ENCODE results near the gene MAP4K4.

MAP4K4 gene

DNA sequence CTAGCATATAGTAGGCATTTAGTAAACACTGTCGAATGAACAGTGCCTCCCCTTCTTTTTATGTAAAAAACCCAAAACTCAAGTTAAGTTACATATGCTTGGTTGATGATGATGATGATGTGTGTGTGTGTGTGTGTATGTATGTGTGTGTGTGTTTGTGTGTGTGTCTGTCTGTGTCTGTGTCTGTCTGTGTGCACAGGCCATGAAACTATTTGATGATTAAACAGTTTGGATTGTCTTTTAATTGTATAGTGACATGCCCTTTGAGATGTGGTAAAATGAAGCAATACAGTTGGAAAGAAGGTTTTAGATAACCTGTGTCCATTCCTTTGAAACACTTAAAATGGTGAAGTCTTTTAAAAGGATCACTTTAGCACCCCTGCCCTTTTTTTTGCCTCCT is 105.6 kb downstream of the MAP4K4 start:
- no peak for DNase-seq (ENCODE audit: extremely low read depth, insufficient read length)
- no peaks in the 10 kb centered on the region for H3K36me3 ChIP-seq (ENCODE audit: control insufficient read depth, insufficient read depth, low read length)
- TF ChIP-seq, protein P1, sequence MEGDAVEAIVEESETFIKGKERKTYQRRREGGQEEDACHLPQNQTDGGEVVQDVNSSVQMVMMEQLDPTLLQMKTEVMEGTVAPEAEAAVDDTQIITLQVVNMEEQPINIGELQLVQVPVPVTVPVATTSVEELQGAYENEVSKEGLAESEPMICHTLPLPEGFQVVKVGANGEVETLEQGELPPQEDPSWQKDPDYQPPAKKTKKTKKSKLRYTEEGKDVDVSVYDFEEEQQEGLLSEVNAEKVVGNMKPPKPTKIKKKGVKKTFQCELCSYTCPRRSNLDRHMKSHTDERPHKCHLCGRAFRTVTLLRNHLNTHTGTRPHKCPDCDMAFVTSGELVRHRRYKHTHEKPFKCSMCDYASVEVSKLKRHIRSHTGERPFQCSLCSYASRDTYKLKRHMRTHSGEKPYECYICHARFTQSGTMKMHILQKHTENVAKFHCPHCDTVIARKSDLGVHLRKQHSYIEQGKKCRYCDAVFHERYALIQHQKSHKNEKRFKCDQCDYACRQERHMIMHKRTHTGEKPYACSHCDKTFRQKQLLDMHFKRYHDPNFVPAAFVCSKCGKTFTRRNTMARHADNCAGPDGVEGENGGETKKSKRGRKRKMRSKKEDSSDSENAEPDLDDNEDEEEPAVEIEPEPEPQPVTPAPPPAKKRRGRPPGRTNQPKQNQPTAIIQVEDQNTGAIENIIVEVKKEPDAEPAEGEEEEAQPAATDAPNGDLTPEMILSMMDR (IDR thresholded peaks at IDR 0.05; ENCODE audit: insufficient read depth, low read length, poor library complexity, severe bottlenecking) = no peak
- H3K4me3 ChIP-seq (replicated peaks; ENCODE audit: low read depth, low read length) = no peak overlapping the region
- H3K27me3 ChIP-seq (replicated peaks; ENCODE audit: control insufficient read depth, insufficient read depth, low read length) = no peaks in the 10 kb centered on the region; the same call in 1 of the 2 replicates

DNA sequence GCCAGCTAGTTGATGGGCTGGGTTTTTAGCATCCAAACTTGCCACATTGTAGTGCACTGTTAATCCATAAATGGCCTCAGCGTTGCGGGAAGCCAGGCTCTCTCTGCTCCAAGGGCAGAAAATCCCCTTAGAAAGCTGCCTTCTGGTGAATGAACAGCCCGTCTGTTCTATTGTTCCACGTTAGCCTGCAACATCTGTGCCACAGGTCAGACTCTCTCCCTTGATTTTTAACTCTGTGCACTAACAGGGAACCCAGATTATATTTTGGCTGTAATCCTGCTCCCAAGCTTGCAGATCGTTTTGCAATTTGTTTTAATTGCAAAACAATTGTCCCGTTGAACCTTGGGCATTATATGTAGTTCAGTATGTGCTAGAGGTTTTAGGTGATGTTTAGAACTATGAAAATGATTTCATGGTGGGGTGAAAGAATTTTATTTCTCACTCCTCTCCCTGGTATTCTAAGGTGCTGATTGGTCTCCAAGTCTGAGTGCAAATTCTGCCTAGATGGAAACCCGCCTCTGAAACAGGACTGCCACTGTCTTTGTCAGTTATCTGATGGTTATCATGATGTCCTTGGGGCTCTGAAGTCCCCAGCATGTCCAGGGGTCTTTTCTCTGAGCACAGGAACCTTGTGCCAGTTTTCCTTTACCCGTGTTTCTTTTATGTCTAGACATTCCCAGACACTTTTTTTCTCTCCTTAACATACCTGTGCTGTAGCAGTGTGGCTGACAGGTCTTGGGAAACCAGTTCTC is 106.6 kb downstream of the MAP4K4 start:
- H3K27me3 ChIP-seq (replicated peaks; ENCODE audit: control insufficient read depth, insufficient read depth, low read length) = no peaks in the 10 kb centered on the region; the same call in 1 of the 2 replicates
- TF ChIP-seq, protein P1 (IDR thresholded peaks at IDR 0.05; ENCODE audit: insufficient read depth, low read length, poor library complexity, severe bottlenecking) = no peak
- H3K36me3 ChIP-seq (ENCODE audit: control insufficient read depth, insufficient read depth, low read length) = no peaks in the 10 kb centered on the region
- DNase-seq (ENCODE audit: extremely low read depth, insufficient read length) = no peak
- no peak overlapping the region for H3K4me3 ChIP-seq (replicated peaks; ENCODE audit: low read depth, low read length)

DNA sequence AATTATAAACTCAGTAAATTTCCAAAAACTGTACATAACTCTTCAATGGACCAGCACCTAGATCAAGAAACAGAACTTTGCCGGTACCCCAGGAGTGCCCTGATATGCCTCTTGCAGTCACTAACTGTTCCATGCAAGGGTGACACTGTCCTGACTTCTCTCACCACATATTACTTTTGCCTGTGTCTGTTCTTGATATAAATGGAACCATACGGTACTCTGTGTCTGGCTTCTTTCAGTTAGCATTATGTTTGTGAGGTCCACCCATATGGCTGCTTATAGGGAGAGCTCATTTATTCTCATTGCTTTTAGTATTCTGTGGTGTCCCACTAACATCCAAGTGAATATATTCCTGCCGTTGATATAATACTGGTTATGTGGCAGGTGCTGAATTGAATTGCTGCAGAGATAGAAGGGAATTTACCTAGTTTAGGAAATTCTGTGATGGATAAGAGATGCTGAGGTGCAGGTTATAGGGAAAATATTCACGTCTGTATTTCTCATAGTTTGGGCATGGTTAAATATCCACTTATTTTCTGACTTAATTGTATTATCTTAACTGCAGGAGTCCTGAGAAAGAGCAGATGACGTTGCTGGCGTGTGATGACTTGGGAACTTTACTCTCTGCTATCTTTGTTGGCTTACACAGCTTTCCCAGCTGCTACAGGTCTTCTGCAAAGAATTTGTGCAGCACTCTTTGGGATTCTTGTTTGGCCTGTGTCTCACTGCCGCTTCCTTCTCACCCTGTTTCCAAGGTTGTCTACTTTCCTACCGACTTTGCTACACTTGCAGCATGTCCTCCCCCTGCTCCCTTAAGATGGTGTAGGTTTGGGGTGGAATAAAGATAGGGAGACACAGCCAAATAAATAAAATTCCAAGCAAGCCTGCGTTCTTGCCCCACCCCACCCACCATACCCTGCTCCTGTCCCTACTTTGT is 107.9 kb downstream of the MAP4K4 start:
- no peak overlapping the region for H3K4me3 ChIP-seq (replicated peaks; ENCODE audit: low read depth, low read length)
- no peaks in the 10 kb centered on the region for H3K36me3 ChIP-seq (ENCODE audit: control insufficient read depth, insufficient read depth, low read length)
- no peaks in the 10 kb centered on the region; the same call in 1 of the 2 replicates for H3K27me3 ChIP-seq (replicated peaks; ENCODE audit: control insufficient read depth, insufficient read depth, low read length)
- no peak for DNase-seq (ENCODE audit: extremely low read depth, insufficient read length)
- TF ChIP-seq, protein P1 (IDR thresholded peaks at IDR 0.05; ENCODE audit: insufficient read depth, low read length, poor library complexity, severe bottlenecking) = no peak

DNA sequence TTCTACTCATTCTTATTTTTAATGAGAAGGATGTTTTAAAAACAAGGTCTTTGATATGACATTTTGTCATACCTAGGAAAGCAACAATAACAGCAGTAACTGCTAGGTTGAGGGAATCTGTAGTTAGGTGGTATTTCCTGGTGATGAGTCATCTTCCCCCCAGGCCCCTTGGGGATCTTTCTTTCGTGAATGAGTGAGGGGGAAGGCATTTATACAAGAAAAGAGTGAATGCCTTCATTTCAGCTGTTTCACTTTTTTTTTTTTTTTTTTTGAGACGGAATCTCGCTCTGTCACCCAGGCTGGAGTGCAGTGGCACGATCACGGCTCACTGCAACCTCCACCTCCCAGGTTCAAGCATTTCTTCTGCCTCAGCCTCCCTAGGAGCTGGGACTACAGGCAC is 108.6 kb downstream of the MAP4K4 start:
- Histone ChIP-seq H3K27me3 (replicated peaks; ENCODE audit: control insufficient read depth, insufficient read depth, low read length) (no peaks in the 10 kb centered on the region; the same call in 1 of the 2 replicates), H3K4me3 (replicated peaks; ENCODE audit: low read depth, low read length) (no peak overlapping the region), H3K36me3 (ENCODE audit: control insufficient read depth, insufficient read depth, low read length) (no peaks in the 10 kb centered on the region)
- TF ChIP-seq, protein P1 (IDR thresholded peaks at IDR 0.05; ENCODE audit: insufficient read depth, low read length, poor library complexity, severe bottlenecking) = no peak
- no peak for DNase-seq (ENCODE audit: extremely low read depth, insufficient read length)

DNA sequence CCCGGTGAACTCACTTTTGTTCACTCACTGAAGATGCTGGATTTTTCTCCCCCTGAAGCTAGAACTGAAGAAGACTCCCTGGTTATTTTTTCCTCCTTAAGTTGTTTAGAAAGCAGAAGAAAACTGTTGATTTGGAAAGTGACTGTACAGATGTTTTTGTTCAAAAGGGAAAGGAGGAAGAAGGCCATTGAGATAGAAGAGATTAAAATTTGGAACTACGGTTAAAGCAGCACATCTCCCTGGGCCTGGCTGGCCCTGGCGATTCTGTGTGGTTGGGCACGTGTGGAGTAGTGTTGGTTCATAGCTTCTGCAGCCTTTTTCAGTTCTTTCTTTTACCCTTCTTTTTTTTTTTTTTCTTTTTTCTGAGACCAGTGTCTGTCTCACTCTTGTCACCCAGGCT is 109.2 kb downstream of the MAP4K4 start:
- H3K36me3 ChIP-seq (ENCODE audit: control insufficient read depth, insufficient read depth, low read length) = no peaks in the 10 kb centered on the region
- no peaks in the 10 kb centered on the region for H3K27me3 ChIP-seq (replicated peaks; ENCODE audit: control insufficient read depth, insufficient read depth, low read length)
- no peak for DNase-seq (ENCODE audit: extremely low read depth, insufficient read length)
- TF ChIP-seq, protein P1 (IDR thresholded peaks at IDR 0.05; ENCODE audit: insufficient read depth, low read length, poor library complexity, severe bottlenecking) = no peak
- no peak overlapping the region for H3K4me3 ChIP-seq (replicated peaks; ENCODE audit: low read depth, low read length)
